ENCODE data around the gene CPEB1. TPM values are rescaled to one million over a fixed set of nuclear protein-coding genes. Genes with fewer than 3 reads are reported as not detected.

Gene CPEB1
- total and polyA plus RNA-seq, 9 donors, result 5.4 to 28.9 (median 10.5) TPM

DNA sequence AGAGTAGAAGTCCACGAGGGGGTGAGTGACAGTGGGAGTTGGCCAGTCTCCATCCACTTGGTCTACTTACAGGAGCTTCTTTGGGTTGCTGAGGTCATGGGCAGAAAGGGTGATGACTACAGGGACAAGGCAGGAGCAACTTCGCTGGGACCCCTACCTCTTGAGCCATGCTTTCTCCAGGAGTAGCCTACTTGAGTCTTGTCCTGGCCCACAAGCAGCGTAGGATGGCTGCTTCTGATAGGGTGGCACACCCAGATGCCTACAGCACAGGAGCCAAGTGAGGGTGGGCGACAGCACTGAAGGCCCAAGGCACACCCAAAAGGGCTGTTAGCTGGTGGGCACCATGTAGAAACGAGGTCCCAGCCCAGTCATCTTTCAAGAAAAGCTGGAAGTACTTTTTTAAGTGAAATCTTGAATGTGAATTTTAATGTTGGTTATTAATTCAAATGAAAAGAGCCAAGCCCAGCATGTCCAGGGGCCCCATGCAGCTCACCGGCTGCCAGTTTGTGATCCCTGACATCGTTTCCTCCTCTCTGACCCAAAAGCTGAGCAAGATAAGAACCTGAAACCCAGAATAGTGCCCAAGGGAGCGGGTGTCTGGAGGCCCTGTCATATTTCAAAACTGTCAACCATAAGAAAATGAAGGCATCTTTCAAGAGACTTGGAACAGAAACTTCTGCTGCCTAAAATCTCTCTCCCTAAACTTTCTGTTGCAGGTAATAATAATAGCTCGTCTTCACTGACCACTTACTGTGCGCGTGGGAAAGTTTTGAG, 2.2 kb upstream of the CPEB1 start:
- no peak for TF ChIP-seq POLR2A (IDR thresholded peaks at IDR 0.05)
- TF ChIP-seq EP300 (IDR thresholded peaks at IDR 0.05), result no peak
- TF ChIP-seq, protein P1, sequence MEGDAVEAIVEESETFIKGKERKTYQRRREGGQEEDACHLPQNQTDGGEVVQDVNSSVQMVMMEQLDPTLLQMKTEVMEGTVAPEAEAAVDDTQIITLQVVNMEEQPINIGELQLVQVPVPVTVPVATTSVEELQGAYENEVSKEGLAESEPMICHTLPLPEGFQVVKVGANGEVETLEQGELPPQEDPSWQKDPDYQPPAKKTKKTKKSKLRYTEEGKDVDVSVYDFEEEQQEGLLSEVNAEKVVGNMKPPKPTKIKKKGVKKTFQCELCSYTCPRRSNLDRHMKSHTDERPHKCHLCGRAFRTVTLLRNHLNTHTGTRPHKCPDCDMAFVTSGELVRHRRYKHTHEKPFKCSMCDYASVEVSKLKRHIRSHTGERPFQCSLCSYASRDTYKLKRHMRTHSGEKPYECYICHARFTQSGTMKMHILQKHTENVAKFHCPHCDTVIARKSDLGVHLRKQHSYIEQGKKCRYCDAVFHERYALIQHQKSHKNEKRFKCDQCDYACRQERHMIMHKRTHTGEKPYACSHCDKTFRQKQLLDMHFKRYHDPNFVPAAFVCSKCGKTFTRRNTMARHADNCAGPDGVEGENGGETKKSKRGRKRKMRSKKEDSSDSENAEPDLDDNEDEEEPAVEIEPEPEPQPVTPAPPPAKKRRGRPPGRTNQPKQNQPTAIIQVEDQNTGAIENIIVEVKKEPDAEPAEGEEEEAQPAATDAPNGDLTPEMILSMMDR (IDR thresholded peaks at IDR 0.05), result no peak
- H3K27ac ChIP-seq, result no peak overlapping the region
- H3K36me3 ChIP-seq, result no peaks in the 10 kb centered on the region
- WGBS, 3 donors, result 76 to 79% (median 77%) methylated on average over 11 of the region's 11 CpGs
- intact Hi-C loops (cut with DNase I), result loop anchor here in 1 of 4 donors (10.0 kb wide), 1 partner anchor 105 kb away; the partner anchor contains the start of gene RPS17
- DNase-seq, result no peak
- no peak overlapping the region for H3K4me3 ChIP-seq
- peaks cover 8% of the 10 kb centered on the region for H3K4me1 ChIP-seq (ENCODE audit: insufficient read depth)
- no peaks in the 10 kb centered on the region for H3K9me3 ChIP-seq
- no peaks in the 10 kb centered on the region for H3K27me3 ChIP-seq

DNA sequence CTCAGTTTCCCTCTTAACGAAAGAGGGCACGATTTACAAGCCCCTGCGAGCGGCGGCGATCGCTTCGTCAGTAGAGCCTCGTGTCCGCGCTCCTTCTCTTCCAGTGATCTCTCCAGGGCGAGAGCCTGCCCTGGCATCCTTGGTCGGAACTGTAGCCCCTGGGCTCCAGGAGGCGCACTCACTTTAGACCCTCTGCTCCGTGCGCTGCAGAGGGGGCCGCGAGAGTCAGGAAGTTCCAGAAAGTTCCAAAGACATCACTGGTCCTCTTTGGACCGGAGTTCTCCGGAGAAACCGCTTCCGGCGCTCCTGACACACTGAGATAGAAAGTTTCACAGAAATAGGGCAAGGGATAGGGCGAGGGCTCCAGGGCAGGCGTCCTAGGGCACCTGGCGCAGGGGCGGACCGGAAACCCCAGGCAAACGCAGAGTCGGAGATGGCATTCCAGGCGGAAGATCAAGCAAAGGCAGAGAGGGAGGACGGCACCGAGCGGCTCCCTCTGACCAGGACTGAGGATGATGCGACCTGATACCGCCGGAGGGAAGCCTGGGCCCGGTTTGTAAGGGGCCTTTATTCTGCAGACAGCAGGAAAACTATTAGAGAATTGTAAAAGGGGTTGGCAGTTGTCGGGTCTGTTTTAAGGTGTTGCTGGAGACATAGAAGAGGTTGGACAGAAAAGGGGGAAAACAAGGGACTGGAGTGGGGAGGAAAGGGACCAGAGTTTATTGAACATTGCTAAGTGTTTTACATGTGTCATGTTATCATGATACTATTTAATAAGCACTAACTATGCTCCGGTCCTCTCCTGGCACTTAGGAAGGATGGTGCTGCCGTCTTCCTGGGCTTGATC, 1.3 kb upstream of the CPEB1 start:
- TF ChIP-seq POLR2A (IDR thresholded peaks at IDR 0.05) (no peak), EP300 (IDR thresholded peaks at IDR 0.05) (no peak)
- TF ChIP-seq, protein P1 (IDR thresholded peaks at IDR 0.05), result no peak
- Histone ChIP-seq H3K27me3 (no peaks in the 10 kb centered on the region), H3K36me3 (no peaks in the 10 kb centered on the region), H3K4me1 (ENCODE audit: insufficient read depth) (peaks cover 8% of the 10 kb centered on the region), H3K9me3 (no peaks in the 10 kb centered on the region), H3K4me3 (peak overlapping the region; percentile 50), H3K27ac (peak overlapping the region; percentile 4 to 50)
- 12 to 16% (median 14%) methylated on average over 40 to 41 of the region's 41 CpGs for WGBS, 3 donors
- intact Hi-C loops (cut with DNase I), result loop anchor here in 1 of 4 donors (10.0 kb wide), 1 partner anchor 104 kb away; the partner anchor contains the start of gene RPS17
- peak in 4 of 5 donors; percentile 18 to 45 (median 29) for DNase-seq

DNA sequence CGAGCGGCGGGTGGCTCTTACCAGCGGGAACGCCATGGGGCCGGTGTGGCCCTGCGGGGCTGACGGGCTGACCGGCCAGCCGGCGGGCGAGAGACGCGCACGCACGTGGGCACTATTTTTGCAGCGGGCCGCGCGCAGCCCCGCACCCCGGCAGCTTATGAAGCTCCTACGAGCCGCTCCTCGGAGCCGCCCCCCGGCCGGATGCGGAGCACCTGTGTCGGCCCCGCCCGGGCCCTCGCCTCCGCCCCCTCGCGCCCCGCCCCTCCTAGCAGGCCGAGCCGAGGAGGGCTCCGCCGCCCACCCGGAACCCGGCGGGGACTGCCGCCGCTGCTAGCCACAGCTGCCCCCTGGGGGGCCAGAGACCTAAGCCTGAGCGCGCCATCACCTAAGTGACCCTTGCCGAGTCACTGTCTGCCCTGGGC, 683 bp upstream of the CPEB1 start:
- Histone ChIP-seq H3K4me3 (peak overlapping the region; percentile 50), H3K9me3 (no peaks in the 10 kb centered on the region), H3K36me3 (no peaks in the 10 kb centered on the region), H3K27me3 (no peaks in the 10 kb centered on the region), H3K27ac (peak overlapping the region; percentile 4 to 50), H3K4me1 (ENCODE audit: insufficient read depth) (peaks cover 8% of the 10 kb centered on the region)
- TF ChIP-seq EP300 (IDR thresholded peaks at IDR 0.05), result no peak
- TF ChIP-seq, protein P1 (IDR thresholded peaks at IDR 0.05), result no peak
- no peak for TF ChIP-seq POLR2A (IDR thresholded peaks at IDR 0.05)
- WGBS, 3 donors, result 0 to 2% (median 0%) methylated on average over 34 to 49 of the region's 49 CpGs
- DNase-seq, result peak in 1 of 5 donors; percentile 59
- intact Hi-C loops (cut with DNase I), result loop anchor here in 1 of 4 donors (10.0 kb wide), 1 partner anchor 103 kb away; the partner anchor contains the start of gene RPS17

Data from ovary (tissue), 9 donors.